Mammary epithelial cell (primary cell): ENCODE measurements around the gene PSMB2.

ENCODE experiments used
- EZH2 ChIP-seq: IDR thresholded peaks from 2 replicates; pipeline ENCODE4 v1.6.1; 2012; ENCODE audit warnings: low read length, inconsistent platforms, borderline replicate concordance
- TF ChIP-seq, protein P1 (sequence below), 2 donors: IDR thresholded peaks in 1 of 2; conservative IDR thresholded peaks in 1 of 2; 2 replicates each; pipeline ENCODE4 v1.5.1; 2011 to 2012; ENCODE audit warnings: inconsistent platforms in 2 of 2, low read length in 2 of 2, mild to moderate bottlenecking in 2 of 2, control low read depth in 1 of 2, low read depth in 1 of 2; ENCODE audit not compliant: insufficient read depth in 1 of 2; ENCODE audit errors: extremely low read depth in 1 of 2

DNA sequence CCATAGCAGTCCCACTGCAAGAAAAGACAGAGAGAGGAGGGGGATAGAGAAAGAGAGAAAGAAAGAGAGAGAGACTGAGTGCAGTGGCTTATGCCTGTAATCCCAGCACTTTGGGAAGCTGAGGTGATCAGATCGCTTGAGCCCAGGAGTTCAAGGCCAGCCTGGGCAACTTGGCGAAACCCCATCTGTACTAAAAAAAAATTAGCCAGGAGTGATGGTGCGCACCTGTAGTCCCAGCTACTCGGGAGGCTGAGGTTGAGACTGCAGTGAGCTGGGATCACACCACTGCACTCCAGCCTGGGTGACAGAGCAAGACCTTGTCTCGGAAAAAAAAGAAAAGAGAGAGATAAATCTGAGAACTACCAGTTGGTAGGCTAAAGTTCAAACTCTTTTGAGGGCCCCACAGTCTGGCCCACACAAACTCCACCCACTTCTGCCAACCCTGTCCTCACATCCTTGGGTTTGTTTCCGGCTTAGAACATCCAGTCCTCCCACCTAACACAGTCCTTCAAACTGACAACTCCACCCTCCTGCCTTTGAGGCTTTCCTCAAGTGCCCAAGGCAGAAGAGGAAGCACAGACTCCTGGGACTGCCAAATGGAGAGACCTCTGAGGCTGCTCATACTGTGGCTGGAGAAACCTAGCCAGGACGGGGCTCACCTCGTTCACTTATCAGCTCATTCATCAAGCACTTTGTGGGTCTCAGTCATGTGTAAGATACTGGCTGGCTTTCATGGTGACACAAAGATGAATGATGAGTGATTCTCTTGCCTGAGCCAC is 48.1 kb downstream of the PSMB2 start:
- TF ChIP-seq, protein P1, sequence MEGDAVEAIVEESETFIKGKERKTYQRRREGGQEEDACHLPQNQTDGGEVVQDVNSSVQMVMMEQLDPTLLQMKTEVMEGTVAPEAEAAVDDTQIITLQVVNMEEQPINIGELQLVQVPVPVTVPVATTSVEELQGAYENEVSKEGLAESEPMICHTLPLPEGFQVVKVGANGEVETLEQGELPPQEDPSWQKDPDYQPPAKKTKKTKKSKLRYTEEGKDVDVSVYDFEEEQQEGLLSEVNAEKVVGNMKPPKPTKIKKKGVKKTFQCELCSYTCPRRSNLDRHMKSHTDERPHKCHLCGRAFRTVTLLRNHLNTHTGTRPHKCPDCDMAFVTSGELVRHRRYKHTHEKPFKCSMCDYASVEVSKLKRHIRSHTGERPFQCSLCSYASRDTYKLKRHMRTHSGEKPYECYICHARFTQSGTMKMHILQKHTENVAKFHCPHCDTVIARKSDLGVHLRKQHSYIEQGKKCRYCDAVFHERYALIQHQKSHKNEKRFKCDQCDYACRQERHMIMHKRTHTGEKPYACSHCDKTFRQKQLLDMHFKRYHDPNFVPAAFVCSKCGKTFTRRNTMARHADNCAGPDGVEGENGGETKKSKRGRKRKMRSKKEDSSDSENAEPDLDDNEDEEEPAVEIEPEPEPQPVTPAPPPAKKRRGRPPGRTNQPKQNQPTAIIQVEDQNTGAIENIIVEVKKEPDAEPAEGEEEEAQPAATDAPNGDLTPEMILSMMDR (conservative IDR thresholded peaks at IDR 0.05 in 1 of 2, IDR thresholded peaks at IDR 0.05 in 1 of 2; ENCODE audit: extremely low read depth in 1 of 2, insufficient read depth in 1 of 2, low read depth in 1 of 2, low read length in 2 of 2): no peak
- TF ChIP-seq EZH2: no peak
